Adrenal gland (tissue), 5 donors: Measurements from ENCODE around the gene MPL.

ENCODE experiments used
- POLR2A ChIP-seq, 2 donors: fragments of 450-650 bp; IDR thresholded peaks; one replicate each; pipeline ENCODE4 v1.6.1; 2017; ENCODE audit warnings: antibody characterized with exemption in 2 of 2, mild to moderate bottlenecking in 2 of 2, moderate library complexity in 1 of 2
- TF ChIP-seq, protein P1 (sequence below), 6 experiments: fragments of 450-650 bp in 4 of 6; fragments of 200-600 bp in 2 of 6; sonication (generic) in 1 of 6; IDR thresholded peaks; 1 replicate in 5 of 6; 2 replicates in 1 of 6; pipeline versions ENCODE4 v1.5.1 to v1.8.0; 2016 to 2021; ENCODE audit warnings: antibody characterized with exemption in 6 of 6, mild to moderate bottlenecking in 2 of 6, moderate library complexity in 1 of 6
- donor health status: DM: no; HTN: no; CAD: no.

DNA sequence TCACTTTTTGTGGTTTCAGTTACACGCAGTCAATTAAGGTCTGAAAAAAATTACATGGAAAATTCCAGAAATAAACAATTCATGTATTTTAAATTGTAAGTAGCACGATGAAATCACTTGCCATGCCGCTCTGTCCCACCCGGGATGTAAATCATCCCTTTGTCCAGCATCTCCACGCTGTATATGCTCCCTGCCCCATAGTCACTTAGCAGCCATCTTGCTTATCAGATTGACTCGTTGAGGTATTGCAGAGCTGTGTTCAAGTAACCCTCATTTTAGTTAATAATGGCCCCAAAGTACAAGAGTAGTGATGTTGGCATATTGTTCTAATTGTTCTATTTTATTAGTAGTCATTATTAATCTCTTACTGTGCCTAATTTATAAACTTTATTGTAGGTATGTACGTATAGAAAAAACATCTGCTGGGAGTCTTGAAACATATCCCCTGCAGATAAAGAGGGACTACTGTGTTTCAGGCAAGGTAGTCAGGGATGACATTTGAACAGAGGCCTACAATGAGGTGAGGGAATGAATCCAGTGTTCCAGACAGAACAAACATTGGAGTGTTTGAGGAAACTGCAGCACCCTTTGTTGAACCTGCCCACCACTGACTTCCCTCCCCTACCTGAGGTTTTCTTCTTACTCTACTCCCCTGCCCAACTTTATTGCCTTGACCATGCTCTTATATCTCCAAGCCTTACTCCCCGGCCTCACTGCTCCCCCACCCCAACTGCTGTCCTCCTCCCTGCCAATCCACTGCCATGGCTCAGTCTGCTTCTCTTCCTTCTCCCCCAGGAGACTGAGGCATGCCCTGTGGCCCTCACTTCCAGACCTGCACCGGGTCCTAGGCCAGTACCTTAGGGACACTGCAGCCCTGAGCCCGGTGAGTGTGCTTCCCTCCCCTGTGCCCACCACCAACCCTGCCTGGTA is 14.1 kb downstream of the MPL start:
- TF ChIP-seq, protein P1, sequence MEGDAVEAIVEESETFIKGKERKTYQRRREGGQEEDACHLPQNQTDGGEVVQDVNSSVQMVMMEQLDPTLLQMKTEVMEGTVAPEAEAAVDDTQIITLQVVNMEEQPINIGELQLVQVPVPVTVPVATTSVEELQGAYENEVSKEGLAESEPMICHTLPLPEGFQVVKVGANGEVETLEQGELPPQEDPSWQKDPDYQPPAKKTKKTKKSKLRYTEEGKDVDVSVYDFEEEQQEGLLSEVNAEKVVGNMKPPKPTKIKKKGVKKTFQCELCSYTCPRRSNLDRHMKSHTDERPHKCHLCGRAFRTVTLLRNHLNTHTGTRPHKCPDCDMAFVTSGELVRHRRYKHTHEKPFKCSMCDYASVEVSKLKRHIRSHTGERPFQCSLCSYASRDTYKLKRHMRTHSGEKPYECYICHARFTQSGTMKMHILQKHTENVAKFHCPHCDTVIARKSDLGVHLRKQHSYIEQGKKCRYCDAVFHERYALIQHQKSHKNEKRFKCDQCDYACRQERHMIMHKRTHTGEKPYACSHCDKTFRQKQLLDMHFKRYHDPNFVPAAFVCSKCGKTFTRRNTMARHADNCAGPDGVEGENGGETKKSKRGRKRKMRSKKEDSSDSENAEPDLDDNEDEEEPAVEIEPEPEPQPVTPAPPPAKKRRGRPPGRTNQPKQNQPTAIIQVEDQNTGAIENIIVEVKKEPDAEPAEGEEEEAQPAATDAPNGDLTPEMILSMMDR (IDR thresholded peaks at IDR 0.05): no peak
- no peak for TF ChIP-seq POLR2A (IDR thresholded peaks at IDR 0.05)
